SK-N-SH treated with all-trans-retinoic acid at 6 μM for 48 hours (cell line): ENCODE data around the gene FOXO3.
A peak's percentile ranks its signal among the peaks of the same experiment; 100 is the strongest.

ENCODE experiments used
- ATAC-seq: fragments of 200-7000 bp; cut with Tn5 transposase; 3 replicates; pipeline ENCODE4 v1.9.1; 2020; ENCODE audit warnings: mild to moderate bottlenecking, moderate library complexity
- ARNTL ChIP-seq: fragments of 450-650 bp; formaldehyde crosslinking; IDR thresholded peaks from 2 replicates; pipeline ENCODE4 v1.5.0; 2020; ENCODE audit warnings: low read depth, mild to moderate bottlenecking, moderate library complexity, borderline replicate concordance
- BACH2 ChIP-seq: fragments of 250-450 bp; sonication (Bioruptor Pico); IDR thresholded peaks from 2 replicates; pipeline ENCODE4 v1.9.0; 2021; ENCODE audit warnings: mild to moderate bottlenecking, borderline replicate concordance
- CSDC2 ChIP-seq: fragments of 250-450 bp; sonication (Bioruptor Pico); IDR thresholded peaks from 2 replicates; pipeline ENCODE4 v1.5.0; 2020; ENCODE audit warnings: mild to moderate bottlenecking, moderate library complexity
- GLIS3 ChIP-seq: fragments of 250-450 bp; sonication (Bioruptor Pico); IDR thresholded peaks from 2 replicates; pipeline ENCODE4 v1.5.0; 2020; ENCODE audit warnings: mild to moderate bottlenecking, moderate library complexity
- ISL1 ChIP-seq: fragments of 250-450 bp; sonication (Bioruptor Pico); IDR thresholded peaks from 2 replicates; pipeline ENCODE4 v2.1.2; 2022; ENCODE audit warnings: mild to moderate bottlenecking, moderate library complexity
- OSR1 ChIP-seq: fragments of 250-450 bp; sonication (Bioruptor Pico); IDR thresholded peaks from 2 replicates; pipeline ENCODE4 v1.8.0; 2022; ENCODE audit warnings: moderate library complexity, mild to moderate bottlenecking, inconsistent platforms
- PPARA ChIP-seq: fragments of 250-450 bp; sonication (Bioruptor Pico); IDR thresholded peaks from 2 replicates; pipeline ENCODE4 v1.5.0; 2020; ENCODE audit warnings: mild to moderate bottlenecking, borderline replicate concordance
- RARB ChIP-seq: fragments of 250-450 bp; sonication (Bioruptor Pico); IDR thresholded peaks from 2 replicates; pipeline ENCODE4 v1.8.0; 2021; ENCODE audit warnings: mild to moderate bottlenecking, moderate library complexity
- TCF4 ChIP-seq: fragments of 250-450 bp; sonication (Bioruptor Pico); IDR thresholded peaks from 2 replicates; pipeline ENCODE4 v1.8.0; 2021; ENCODE audit warnings: mild to moderate bottlenecking, moderate library complexity, borderline replicate concordance
- TOX ChIP-seq: fragments of 250-450 bp; sonication (Bioruptor Pico); IDR thresholded peaks from 2 replicates; pipeline ENCODE4 v1.8.0; 2021; ENCODE audit warnings: mild to moderate bottlenecking, moderate library complexity, borderline replicate concordance
- ZC3H10 ChIP-seq: fragments of 250-450 bp; sonication (Bioruptor Pico); IDR thresholded peaks from 2 replicates; pipeline ENCODE4 v1.5.1; 2021; ENCODE audit warnings: mild to moderate bottlenecking, moderate library complexity
- ZFP30 ChIP-seq: fragments of 450-650 bp; formaldehyde crosslinking; IDR thresholded peaks from 2 replicates; pipeline ENCODE4 v1.5.0; 2022; ENCODE audit warnings: mild to moderate bottlenecking, moderate library complexity
- ZNF565 ChIP-seq: fragments of 450-650 bp; formaldehyde crosslinking; conservative IDR thresholded peaks from 2 replicates; pipeline ENCODE4 v1.5.0; 2020; ENCODE audit warnings: low read depth, mild to moderate bottlenecking, moderate library complexity
- ZNF70 ChIP-seq: fragments of 450-650 bp; formaldehyde crosslinking; IDR thresholded peaks from 2 replicates; pipeline ENCODE4 v1.5.0; 2020; ENCODE audit warnings: mild to moderate bottlenecking, moderate library complexity
- ZNF8 ChIP-seq: fragments of 450-650 bp; formaldehyde crosslinking; IDR thresholded peaks from 2 replicates; pipeline ENCODE4 v1.5.0; 2020; ENCODE audit warnings: mild to moderate bottlenecking, moderate library complexity
- TF ChIP-seq, protein P1 (sequence below): fragments of 250-450 bp; sonication (Bioruptor Pico); IDR thresholded peaks from 2 replicates; pipeline ENCODE4 v1.5.1; 2021; ENCODE audit warnings: mild to moderate bottlenecking, moderate library complexity
- TF ChIP-seq, protein P2 (sequence below): fragments of 250-450 bp; sonication (Bioruptor Pico); IDR thresholded peaks from 2 replicates; pipeline ENCODE4 v1.8.0; 2021; ENCODE audit warnings: low read depth, mild to moderate bottlenecking, moderate library complexity, borderline replicate concordance
- TF ChIP-seq, protein P3 (sequence below): fragments of 250-450 bp; sonication (Bioruptor Pico); IDR thresholded peaks from 2 replicates; pipeline ENCODE4 v1.5.0; 2020; ENCODE audit warnings: mild to moderate bottlenecking, moderate library complexity
- TF ChIP-seq, protein P4 (sequence below): fragments of 250-450 bp; sonication (Bioruptor Pico); IDR thresholded peaks from 2 replicates; pipeline ENCODE4 v1.8.0; 2020; ENCODE audit warnings: mild to moderate bottlenecking, moderate library complexity, borderline replicate concordance

The FOXO3 gene

DNA sequence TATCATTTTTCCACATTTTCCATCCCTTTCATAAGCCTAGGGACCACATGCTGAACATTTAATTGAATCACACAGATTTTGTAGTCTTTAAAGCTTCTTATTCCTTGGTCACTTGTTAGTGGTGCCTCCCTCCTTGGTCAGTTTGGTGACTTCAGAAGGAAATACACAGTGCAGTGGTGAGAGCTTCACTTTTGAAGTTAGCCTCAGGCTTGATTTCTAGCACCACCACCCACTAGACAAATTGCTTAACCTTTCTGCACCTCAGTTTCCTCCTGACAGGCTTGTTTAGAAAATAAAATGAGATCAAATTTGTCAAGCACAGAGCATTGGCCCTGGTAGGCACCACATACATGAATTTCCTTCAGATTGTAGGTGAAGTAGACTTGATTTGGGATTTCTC, 91.7 kb downstream of the FOXO3 start (continued):
- TF ChIP-seq, protein P1, sequence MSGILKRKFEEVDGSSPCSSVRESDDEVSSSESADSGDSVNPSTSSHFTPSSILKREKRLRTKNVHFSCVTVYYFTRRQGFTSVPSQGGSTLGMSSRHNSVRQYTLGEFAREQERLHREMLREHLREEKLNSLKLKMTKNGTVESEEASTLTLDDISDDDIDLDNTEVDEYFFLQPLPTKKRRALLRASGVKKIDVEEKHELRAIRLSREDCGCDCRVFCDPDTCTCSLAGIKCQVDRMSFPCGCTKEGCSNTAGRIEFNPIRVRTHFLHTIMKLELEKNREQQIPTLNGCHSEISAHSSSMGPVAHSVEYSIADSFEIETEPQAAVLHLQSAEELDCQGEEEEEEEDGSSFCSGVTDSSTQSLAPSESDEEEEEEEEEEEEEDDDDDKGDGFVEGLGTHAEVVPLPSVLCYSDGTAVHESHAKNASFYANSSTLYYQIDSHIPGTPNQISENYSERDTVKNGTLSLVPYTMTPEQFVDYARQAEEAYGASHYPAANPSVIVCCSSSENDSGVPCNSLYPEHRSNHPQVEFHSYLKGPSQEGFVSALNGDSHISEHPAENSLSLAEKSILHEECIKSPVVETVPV = no peak
- no peak for TF ChIP-seq ZNF8 (CRISPR knock-in tag)
- TF ChIP-seq RARB (CRISPR knock-in tag) = no peak

DNA sequence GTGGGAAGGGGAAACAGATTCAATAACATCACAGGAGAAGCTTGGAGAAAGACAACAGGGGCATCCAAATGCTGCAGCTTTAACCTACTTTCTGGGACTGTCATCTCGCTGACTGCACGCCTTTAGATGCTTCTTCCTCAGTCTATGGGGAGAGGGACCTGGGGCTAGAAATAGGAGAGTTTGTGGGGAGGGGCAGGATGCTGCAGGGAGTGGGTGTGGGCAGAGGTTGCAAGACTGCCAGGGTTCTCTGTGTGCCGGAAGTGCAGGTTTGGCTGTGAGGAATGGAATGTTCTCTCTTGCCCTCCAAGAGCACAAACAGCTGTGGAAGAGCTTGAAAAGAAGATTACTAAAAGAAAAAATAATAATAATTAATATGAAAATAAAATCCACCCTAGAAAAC, 93.2 kb downstream of the FOXO3 start:
- no peak for ATAC-seq
- no peak for TF ChIP-seq OSR1 (CRISPR knock-in tag)
- peak; percentile 33; the same call in 1 of the 2 replicates for TF ChIP-seq CSDC2

DNA sequence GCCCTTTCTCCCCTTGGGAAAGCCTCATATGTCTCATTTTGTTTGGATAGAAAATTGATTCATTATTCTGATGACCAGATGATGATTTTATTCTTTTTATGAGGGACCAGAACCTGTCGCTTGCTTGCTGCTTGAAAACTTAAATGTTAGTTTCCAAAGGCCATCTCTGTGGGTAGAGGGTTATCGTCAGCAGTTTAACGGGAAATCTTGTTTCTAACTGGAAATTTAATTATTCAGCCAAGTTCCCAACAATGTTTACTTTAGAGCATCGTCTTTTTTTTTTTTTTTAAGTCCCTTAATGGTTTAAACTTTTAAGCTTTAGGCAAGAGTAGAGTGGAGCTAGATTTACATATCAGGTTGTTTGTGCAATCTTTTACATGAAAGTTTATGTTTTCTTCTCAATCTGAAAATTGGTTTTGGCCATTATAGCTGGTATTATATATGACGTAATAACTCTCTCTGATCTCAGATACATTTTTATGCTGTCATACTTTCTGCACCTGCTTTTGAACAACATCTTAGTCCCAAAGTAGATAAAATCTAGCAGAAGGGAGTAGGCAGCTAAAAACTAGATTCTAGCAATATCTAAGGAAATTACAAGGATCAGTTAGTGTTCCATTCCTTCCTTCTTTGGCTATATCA, 93.9 kb downstream of the FOXO3 start:
- ATAC-seq = no peak
- TF ChIP-seq, protein P2, sequence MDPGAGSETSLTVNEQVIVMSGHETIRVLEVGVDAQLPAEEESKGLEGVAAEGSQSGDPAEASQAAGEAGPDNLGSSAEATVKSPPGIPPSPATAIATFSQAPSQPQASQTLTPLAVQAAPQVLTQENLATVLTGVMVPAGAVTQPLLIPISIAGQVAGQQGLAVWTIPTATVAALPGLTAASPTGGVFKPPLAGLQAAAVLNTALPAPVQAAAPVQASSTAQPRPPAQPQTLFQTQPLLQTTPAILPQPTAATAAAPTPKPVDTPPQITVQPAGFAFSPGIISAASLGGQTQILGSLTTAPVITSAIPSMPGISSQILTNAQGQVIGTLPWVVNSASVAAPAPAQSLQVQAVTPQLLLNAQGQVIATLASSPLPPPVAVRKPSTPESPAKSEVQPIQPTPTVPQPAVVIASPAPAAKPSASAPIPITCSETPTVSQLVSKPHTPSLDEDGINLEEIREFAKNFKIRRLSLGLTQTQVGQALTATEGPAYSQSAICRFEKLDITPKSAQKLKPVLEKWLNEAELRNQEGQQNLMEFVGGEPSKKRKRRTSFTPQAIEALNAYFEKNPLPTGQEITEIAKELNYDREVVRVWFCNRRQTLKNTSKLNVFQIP = no peak
- TF ChIP-seq OSR1 (CRISPR knock-in tag) (no peak), ISL1 (CRISPR knock-in tag) (peak; percentile 18; the same call in 1 of the 2 replicates), TCF4 (no peak), BACH2 (CRISPR knock-in tag) (no peak)
- TF ChIP-seq, protein P3, sequence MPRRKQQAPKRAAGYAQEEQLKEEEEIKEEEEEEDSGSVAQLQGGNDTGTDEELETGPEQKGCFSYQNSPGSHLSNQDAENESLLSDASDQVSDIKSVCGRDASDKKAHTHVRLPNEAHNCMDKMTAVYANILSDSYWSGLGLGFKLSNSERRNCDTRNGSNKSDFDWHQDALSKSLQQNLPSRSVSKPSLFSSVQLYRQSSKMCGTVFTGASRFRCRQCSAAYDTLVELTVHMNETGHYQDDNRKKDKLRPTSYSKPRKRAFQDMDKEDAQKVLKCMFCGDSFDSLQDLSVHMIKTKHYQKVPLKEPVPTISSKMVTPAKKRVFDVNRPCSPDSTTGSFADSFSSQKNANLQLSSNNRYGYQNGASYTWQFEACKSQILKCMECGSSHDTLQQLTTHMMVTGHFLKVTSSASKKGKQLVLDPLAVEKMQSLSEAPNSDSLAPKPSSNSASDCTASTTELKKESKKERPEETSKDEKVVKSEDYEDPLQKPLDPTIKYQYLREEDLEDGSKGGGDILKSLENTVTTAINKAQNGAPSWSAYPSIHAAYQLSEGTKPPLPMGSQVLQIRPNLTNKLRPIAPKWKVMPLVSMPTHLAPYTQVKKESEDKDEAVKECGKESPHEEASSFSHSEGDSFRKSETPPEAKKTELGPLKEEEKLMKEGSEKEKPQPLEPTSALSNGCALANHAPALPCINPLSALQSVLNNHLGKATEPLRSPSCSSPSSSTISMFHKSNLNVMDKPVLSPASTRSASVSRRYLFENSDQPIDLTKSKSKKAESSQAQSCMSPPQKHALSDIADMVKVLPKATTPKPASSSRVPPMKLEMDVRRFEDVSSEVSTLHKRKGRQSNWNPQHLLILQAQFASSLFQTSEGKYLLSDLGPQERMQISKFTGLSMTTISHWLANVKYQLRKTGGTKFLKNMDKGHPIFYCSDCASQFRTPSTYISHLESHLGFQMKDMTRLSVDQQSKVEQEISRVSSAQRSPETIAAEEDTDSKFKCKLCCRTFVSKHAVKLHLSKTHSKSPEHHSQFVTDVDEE (CRISPR knock-in tag) = no peak

DNA sequence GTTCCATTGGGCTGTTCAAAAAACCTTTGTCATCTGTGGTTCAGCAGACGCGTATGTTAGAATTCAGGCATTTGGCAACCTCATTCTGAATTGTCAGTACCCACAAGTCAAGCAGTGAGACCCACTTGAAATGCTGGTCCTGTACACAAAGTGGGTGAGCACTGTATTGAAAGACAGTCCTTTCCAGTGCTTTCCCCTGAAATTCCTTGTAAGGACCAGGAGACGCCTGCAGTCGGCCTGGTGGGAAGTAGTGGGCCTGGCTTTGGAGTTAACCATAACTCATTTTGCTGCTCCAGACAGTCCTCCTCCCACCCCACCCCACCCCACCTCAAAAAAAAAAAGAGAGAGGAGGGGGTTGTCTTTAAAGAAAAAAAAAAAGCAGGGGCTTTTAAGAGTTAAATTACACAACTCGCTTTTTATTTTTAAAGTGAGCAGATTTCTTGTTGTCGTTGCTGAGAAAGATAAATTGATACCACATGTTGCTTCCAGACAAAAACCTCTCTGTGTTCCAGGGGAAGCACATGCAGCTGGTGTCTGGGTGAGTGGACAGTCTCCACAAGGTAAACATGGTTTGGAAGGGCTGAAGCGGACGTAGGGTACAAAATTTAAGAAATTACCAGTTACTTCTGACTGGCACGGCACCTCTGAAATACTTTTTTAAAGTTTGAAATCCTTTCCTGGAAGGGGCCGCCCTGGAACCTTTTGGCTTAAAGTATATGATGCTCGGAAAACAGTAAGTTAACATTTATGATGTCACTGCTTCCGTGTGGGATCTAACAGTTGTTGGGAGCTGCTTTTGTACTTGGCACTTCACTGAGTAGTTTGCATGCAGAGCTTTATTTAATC, 95.3 kb downstream of the FOXO3 start:
- TF ChIP-seq ISL1 (CRISPR knock-in tag) (peak; percentile 30; the same call in 1 of the 2 replicates), TCF4 (peak; percentile 84), ZC3H10 (no peak)
- TF ChIP-seq, all 23 proteins: peak for 2

DNA sequence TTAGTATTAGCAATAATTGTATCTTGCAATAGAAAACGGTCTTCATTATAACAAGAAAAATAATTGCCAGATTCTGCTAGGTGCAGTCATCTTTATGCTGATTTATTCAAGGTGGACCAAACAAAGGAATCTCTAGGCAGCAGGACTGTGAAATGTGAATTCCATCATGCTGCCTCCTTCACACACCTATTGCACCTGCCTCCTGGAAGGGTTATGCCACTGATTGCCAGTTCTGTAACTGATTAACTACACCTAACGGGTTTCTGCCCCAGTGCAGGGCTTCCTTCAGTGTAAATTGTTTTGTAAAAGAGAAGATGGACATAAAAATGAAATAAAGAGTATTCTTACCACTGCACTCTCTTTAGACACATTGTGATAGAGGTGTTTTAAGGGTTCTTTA, 96.1 kb downstream of the FOXO3 start:
- ATAC-seq = no peak
- TF ChIP-seq ZNF70 (CRISPR knock-in tag) (no peak), BACH2 (CRISPR knock-in tag) (no peak), TOX (CRISPR knock-in tag) (no peak), ZC3H10 (no peak), OSR1 (CRISPR knock-in tag) (no peak), TCF4 (no peak), RARB (CRISPR knock-in tag) (no peak)
- TF ChIP-seq, protein P4, sequence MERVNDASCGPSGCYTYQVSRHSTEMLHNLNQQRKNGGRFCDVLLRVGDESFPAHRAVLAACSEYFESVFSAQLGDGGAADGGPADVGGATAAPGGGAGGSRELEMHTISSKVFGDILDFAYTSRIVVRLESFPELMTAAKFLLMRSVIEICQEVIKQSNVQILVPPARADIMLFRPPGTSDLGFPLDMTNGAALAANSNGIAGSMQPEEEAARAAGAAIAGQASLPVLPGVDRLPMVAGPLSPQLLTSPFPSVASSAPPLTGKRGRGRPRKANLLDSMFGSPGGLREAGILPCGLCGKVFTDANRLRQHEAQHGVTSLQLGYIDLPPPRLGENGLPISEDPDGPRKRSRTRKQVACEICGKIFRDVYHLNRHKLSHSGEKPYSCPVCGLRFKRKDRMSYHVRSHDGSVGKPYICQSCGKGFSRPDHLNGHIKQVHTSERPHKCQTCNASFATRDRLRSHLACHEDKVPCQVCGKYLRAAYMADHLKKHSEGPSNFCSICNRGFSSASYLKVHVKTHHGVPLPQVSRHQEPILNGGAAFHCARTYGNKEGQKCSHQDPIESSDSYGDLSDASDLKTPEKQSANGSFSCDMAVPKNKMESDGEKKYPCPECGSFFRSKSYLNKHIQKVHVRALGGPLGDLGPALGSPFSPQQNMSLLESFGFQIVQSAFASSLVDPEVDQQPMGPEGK (CRISPR knock-in tag) = no peak
- TF ChIP-seq, all 23 proteins: peak for 0

More for the DNA sequence above, 95.3 kb downstream of the FOXO3 start:
- ATAC-seq = peak; percentile 58

DNA sequence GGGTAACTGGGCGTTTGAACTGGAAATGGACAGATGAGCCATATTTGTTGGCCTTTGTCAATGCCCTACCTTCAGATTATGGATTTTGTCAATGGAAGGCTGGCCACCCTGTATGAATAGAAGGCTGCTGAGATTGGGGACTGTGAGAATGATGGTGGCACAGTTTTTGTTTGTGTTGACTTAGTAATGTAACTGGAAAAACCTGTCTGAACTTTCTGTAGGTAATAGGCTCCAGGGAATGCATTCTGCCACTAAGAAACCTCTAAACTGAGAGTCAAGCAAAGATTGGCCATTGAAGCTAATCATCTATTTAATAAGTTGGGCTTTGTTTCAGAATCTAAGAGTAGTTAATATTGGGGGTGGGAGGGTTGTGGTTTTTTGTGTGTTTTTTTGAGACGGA, 97.5 kb downstream of the FOXO3 start:
- no peak for ATAC-seq
- TF ChIP-seq GLIS3 (no peak), PPARA (CRISPR knock-in tag) (no peak), ZNF70 (CRISPR knock-in tag) (no peak), ZNF565 (CRISPR knock-in tag) (no peak), ZFP30 (no peak), ARNTL (CRISPR knock-in tag) (no peak)
- TF ChIP-seq, protein P3 (CRISPR knock-in tag) = no peak
